GM23338 (cell line): ENCODE results near the gene SUPT3H. TPM values are rescaled to one million over a fixed set of nuclear protein-coding genes. Genes with fewer than 3 reads are reported as not detected.

ENCODE experiments used
- ATAC-seq: fragments of 200-7000 bp; cut with Tn5 transposase; 3 replicates; pipeline ENCODE4 v1.9.1; 2020
- DNase-seq: peaks from one replicate; pipeline ENCODE4 v3.0.0-alpha.2; 2015; ENCODE audit warnings: low spot score
- H2AFZ ChIP-seq: fragments of 200-600 bp; sonication (generic); 2 replicates; pipeline ENCODE4 v1.8.0; 2016; ENCODE audit warnings: antibody characterized with exemption, mild to moderate bottlenecking, moderate library complexity
- H3F3A ChIP-seq: fragments of 200-600 bp; sonication (generic); replicated peaks from 2 replicates; pipeline ENCODE4 v1.8.0; 2017; ENCODE audit warnings: antibody characterized with exemption, mixed run types, low read depth
- H3K27ac ChIP-seq: fragments of 200-600 bp; sonication (generic); 2 replicates; pipeline ENCODE4 v1.6.1; 2016; ENCODE audit warnings: low read depth
- H3K27me3 ChIP-seq: fragments of 200-600 bp; sonication (generic); 2 replicates; pipeline ENCODE4 v1.8.0; 2016; ENCODE audit warnings: mild to moderate bottlenecking, mixed run types, moderate library complexity; ENCODE audit not compliant: insufficient read depth
- H3K36me3 ChIP-seq: fragments of 200-600 bp; sonication (generic); 2 replicates; pipeline ENCODE4 v1.8.0; 2016; ENCODE audit warnings: mild to moderate bottlenecking; ENCODE audit not compliant: insufficient read depth
- H3K4me1 ChIP-seq: fragments of 200-600 bp; sonication (generic); 2 replicates; pipeline ENCODE4 v1.8.0; 2016; ENCODE audit warnings: mild to moderate bottlenecking, moderate library complexity; ENCODE audit not compliant: insufficient read depth
- H3K4me2 ChIP-seq: fragments of 200-600 bp; sonication (generic); 2 replicates; pipeline ENCODE4 v1.7.1; 2017; ENCODE audit warnings: mixed run types
- H3K4me3 ChIP-seq: fragments of 200-600 bp; sonication (generic); 2 replicates; pipeline ENCODE4 v1.6.1; 2016; ENCODE audit warnings: mixed run types
- H3K79me2 ChIP-seq: fragments of 200-600 bp; sonication (generic); replicated peaks from 2 replicates; pipeline ENCODE4 v1.8.0; 2017; ENCODE audit warnings: mild to moderate bottlenecking; ENCODE audit not compliant: insufficient read depth
- H3K9me2 ChIP-seq: fragments of 200-600 bp; sonication (generic); 2 replicates; pipeline ENCODE4 v1.8.0; 2017; ENCODE audit not compliant: insufficient read depth
- H4K20me1 ChIP-seq: fragments of 200-600 bp; sonication (generic); replicated peaks from 2 replicates; pipeline ENCODE4 v1.8.0; 2017; ENCODE audit warnings: mild to moderate bottlenecking; ENCODE audit not compliant: insufficient read depth
- H3K27ac Mint-ChIP-seq: 2 replicates; pipeline ENCODE4 v1.8.0; 2020; ENCODE audit warnings: inconsistent platforms, mild to moderate bottlenecking, moderate library complexity, mixed read lengths
- H3K27me3 Mint-ChIP-seq: 3 replicates; pipeline ENCODE4 v1.8.0; 2022; ENCODE audit warnings: low read depth, mild to moderate bottlenecking, moderate library complexity, mixed read lengths, inconsistent platforms; ENCODE audit not compliant: insufficient read depth, poor library complexity
- H3K36me3 Mint-ChIP-seq: 3 replicates; pipeline ENCODE4 v1.8.0; 2021; ENCODE audit warnings: low read depth, mild to moderate bottlenecking, inconsistent platforms, moderate library complexity, mixed read lengths
- H3K4me1 Mint-ChIP-seq: 3 replicates; pipeline ENCODE4 v1.8.0; 2020; ENCODE audit warnings: mild to moderate bottlenecking, inconsistent platforms, mixed read lengths
- H3K4me3 Mint-ChIP-seq: 3 replicates; pipeline ENCODE4 v1.8.0; 2021; ENCODE audit warnings: moderate library complexity, mild to moderate bottlenecking, inconsistent platforms, mixed read lengths
- H3K9me3 Mint-ChIP-seq: 3 replicates; pipeline ENCODE4 v1.8.0; 2020; ENCODE audit warnings: moderate library complexity, mild to moderate bottlenecking, inconsistent platforms, mixed read lengths
- CREB1 ChIP-seq: fragments of 250-450 bp; sonication (Bioruptor Pico); IDR thresholded peaks from 2 replicates; pipeline ENCODE4 v1.5.0; 2020; ENCODE audit warnings: low read depth, mild to moderate bottlenecking, moderate library complexity
- EZH2 ChIP-seq: fragments of 200-600 bp; sonication (generic); IDR thresholded peaks from one replicate; pipeline ENCODE4 v1.8.0; 2017; ENCODE audit warnings: antibody characterized with exemption, mild to moderate bottlenecking, low read depth; ENCODE audit not compliant: unreplicated experiment
- EZH2phosphoT487 ChIP-seq: fragments of 200-600 bp; sonication (generic); IDR thresholded peaks from one replicate; pipeline ENCODE4 v1.8.1; 2018; ENCODE audit warnings: antibody characterized with exemption; ENCODE audit not compliant: unreplicated experiment
- JUNB ChIP-seq: IDR thresholded peaks from one replicate; pipeline ENCODE4 v1.6.1; 2016; ENCODE audit warnings: antibody characterized with exemption; ENCODE audit not compliant: unreplicated experiment
- NANOG ChIP-seq: IDR thresholded peaks from 2 replicates; pipeline ENCODE4 v1.6.1; 2016; ENCODE audit warnings: antibody characterized with exemption, borderline replicate concordance
- POLR2AphosphoS5 ChIP-seq: IDR thresholded peaks from 2 replicates; pipeline ENCODE4 v1.6.1; 2016; ENCODE audit warnings: antibody characterized with exemption, low read depth
- STAT1 ChIP-seq: IDR thresholded peaks from one replicate; pipeline ENCODE4 v1.6.1; 2016; ENCODE audit warnings: antibody characterized with exemption; ENCODE audit not compliant: unreplicated experiment
- ZNF114 ChIP-seq: fragments of 250-450 bp; sonication (Bioruptor Pico); IDR thresholded peaks from 2 replicates; pipeline ENCODE4 v1.5.0; 2020; ENCODE audit warnings: mild to moderate bottlenecking, moderate library complexity
- ZNF331 ChIP-seq: fragments of 250-450 bp; sonication (Bioruptor Pico); IDR thresholded peaks from 2 replicates; pipeline ENCODE4 v1.5.0; 2020; ENCODE audit warnings: low read depth, mild to moderate bottlenecking, moderate library complexity
- polyA plus RNA-seq: library from polyadenylated mRNA; unstranded; fragments of >200 nt; fragmentation: Nextera tagmentation; extraction: Ambion mirVana; gene quantifications from 2 replicates; pipeline ENCODE4 v1.2.1, GENCODE V29; 2016
- total RNA-seq: library from RNA; depleted of rRNA; stranded (reverse); fragments of >200 nt; shearing (Covaris generic); gene quantifications from 2 replicates; pipeline ENCODE4 v1.2.3, GENCODE V29; 2014
- TF ChIP-seq, protein P1 (sequence below): IDR thresholded peaks from one replicate; pipeline ENCODE4 v1.6.1; 2018; ENCODE audit warnings: antibody characterized with exemption; ENCODE audit not compliant: unreplicated experiment
- TF ChIP-seq, protein P2 (sequence below): IDR thresholded peaks from 2 replicates; pipeline ENCODE4 v1.6.1; 2016; ENCODE audit warnings: antibody characterized with exemption
- TF ChIP-seq, protein P3 (sequence below), 2 experiments: fragments of 200-600 bp in 1 of 2; sonication (generic) in 1 of 2; conservative IDR thresholded peaks; 2 replicates each; pipeline versions ENCODE4 v1.5.1 to v1.6.1; 2016 to 2017; ENCODE audit warnings: antibody characterized with exemption in 2 of 2, low read depth in 2 of 2, mild to moderate bottlenecking in 2 of 2, moderate library complexity in 1 of 2
- TF ChIP-seq, protein P4 (sequence below): fragments of 250-450 bp; sonication (Bioruptor Pico); IDR thresholded peaks from 2 replicates; pipeline ENCODE4 v1.5.0; 2020; ENCODE audit warnings: mild to moderate bottlenecking, moderate library complexity

The SUPT3H gene
- total and polyA plus RNA-seq, 2 experiments from 2014 or later: 11.4 to 30.1 TPM

DNA sequence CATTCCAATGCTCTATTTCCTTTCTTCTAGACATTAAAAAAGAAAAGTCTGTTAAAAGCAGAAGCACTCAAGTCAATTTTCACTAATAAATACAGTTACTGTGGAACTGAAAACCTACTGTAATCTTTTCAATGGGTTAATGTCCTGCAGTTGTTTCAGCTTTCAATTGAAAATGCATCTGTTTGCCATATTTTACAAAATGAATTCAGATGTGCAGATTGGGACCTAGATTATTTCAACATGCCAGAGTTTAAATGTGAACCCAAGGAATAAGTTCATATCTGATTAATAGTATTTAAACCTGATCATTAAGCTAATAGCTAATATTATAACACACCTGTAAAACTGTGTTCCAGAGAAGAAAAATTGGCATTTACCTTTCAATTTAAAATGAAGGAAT is 9.7 kb downstream of the SUPT3H start:
- no peaks in the 10 kb centered on the region for H3K27me3 Mint-ChIP-seq
- H4K20me1 ChIP-seq: peaks cover 3% of the 10 kb centered on the region; the same call in 1 of the 2 replicates
- peaks cover 57% of the 10 kb centered on the region for H3K79me2 ChIP-seq
- no peak overlapping the region for H3K4me3 Mint-ChIP-seq
- no peak overlapping the region for H3K27ac ChIP-seq
- TF ChIP-seq ZNF331 (CRISPR knock-in tag) (no peak), CREB1 (CRISPR knock-in tag) (no peak), ZNF114 (CRISPR knock-in tag) (no peak), STAT1 (no peak), JUNB (no peak), EZH2 (no peak), POLR2AphosphoS5 (no peak), EZH2phosphoT487 (no peak), NANOG (no peak)
- TF ChIP-seq, protein P1, sequence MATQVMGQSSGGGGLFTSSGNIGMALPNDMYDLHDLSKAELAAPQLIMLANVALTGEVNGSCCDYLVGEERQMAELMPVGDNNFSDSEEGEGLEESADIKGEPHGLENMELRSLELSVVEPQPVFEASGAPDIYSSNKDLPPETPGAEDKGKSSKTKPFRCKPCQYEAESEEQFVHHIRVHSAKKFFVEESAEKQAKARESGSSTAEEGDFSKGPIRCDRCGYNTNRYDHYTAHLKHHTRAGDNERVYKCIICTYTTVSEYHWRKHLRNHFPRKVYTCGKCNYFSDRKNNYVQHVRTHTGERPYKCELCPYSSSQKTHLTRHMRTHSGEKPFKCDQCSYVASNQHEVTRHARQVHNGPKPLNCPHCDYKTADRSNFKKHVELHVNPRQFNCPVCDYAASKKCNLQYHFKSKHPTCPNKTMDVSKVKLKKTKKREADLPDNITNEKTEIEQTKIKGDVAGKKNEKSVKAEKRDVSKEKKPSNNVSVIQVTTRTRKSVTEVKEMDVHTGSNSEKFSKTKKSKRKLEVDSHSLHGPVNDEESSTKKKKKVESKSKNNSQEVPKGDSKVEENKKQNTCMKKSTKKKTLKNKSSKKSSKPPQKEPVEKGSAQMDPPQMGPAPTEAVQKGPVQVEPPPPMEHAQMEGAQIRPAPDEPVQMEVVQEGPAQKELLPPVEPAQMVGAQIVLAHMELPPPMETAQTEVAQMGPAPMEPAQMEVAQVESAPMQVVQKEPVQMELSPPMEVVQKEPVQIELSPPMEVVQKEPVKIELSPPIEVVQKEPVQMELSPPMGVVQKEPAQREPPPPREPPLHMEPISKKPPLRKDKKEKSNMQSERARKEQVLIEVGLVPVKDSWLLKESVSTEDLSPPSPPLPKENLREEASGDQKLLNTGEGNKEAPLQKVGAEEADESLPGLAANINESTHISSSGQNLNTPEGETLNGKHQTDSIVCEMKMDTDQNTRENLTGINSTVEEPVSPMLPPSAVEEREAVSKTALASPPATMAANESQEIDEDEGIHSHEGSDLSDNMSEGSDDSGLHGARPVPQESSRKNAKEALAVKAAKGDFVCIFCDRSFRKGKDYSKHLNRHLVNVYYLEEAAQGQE: no peak
- TF ChIP-seq, protein P2, sequence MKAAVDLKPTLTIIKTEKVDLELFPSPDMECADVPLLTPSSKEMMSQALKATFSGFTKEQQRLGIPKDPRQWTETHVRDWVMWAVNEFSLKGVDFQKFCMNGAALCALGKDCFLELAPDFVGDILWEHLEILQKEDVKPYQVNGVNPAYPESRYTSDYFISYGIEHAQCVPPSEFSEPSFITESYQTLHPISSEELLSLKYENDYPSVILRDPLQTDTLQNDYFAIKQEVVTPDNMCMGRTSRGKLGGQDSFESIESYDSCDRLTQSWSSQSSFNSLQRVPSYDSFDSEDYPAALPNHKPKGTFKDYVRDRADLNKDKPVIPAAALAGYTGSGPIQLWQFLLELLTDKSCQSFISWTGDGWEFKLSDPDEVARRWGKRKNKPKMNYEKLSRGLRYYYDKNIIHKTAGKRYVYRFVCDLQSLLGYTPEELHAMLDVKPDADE: no peak
- TF ChIP-seq, protein P3, sequence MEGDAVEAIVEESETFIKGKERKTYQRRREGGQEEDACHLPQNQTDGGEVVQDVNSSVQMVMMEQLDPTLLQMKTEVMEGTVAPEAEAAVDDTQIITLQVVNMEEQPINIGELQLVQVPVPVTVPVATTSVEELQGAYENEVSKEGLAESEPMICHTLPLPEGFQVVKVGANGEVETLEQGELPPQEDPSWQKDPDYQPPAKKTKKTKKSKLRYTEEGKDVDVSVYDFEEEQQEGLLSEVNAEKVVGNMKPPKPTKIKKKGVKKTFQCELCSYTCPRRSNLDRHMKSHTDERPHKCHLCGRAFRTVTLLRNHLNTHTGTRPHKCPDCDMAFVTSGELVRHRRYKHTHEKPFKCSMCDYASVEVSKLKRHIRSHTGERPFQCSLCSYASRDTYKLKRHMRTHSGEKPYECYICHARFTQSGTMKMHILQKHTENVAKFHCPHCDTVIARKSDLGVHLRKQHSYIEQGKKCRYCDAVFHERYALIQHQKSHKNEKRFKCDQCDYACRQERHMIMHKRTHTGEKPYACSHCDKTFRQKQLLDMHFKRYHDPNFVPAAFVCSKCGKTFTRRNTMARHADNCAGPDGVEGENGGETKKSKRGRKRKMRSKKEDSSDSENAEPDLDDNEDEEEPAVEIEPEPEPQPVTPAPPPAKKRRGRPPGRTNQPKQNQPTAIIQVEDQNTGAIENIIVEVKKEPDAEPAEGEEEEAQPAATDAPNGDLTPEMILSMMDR (conservative IDR thresholded peaks at IDR 0.05; ENCODE audit: low read depth in 2 of 2): no peak
- TF ChIP-seq, protein P4, sequence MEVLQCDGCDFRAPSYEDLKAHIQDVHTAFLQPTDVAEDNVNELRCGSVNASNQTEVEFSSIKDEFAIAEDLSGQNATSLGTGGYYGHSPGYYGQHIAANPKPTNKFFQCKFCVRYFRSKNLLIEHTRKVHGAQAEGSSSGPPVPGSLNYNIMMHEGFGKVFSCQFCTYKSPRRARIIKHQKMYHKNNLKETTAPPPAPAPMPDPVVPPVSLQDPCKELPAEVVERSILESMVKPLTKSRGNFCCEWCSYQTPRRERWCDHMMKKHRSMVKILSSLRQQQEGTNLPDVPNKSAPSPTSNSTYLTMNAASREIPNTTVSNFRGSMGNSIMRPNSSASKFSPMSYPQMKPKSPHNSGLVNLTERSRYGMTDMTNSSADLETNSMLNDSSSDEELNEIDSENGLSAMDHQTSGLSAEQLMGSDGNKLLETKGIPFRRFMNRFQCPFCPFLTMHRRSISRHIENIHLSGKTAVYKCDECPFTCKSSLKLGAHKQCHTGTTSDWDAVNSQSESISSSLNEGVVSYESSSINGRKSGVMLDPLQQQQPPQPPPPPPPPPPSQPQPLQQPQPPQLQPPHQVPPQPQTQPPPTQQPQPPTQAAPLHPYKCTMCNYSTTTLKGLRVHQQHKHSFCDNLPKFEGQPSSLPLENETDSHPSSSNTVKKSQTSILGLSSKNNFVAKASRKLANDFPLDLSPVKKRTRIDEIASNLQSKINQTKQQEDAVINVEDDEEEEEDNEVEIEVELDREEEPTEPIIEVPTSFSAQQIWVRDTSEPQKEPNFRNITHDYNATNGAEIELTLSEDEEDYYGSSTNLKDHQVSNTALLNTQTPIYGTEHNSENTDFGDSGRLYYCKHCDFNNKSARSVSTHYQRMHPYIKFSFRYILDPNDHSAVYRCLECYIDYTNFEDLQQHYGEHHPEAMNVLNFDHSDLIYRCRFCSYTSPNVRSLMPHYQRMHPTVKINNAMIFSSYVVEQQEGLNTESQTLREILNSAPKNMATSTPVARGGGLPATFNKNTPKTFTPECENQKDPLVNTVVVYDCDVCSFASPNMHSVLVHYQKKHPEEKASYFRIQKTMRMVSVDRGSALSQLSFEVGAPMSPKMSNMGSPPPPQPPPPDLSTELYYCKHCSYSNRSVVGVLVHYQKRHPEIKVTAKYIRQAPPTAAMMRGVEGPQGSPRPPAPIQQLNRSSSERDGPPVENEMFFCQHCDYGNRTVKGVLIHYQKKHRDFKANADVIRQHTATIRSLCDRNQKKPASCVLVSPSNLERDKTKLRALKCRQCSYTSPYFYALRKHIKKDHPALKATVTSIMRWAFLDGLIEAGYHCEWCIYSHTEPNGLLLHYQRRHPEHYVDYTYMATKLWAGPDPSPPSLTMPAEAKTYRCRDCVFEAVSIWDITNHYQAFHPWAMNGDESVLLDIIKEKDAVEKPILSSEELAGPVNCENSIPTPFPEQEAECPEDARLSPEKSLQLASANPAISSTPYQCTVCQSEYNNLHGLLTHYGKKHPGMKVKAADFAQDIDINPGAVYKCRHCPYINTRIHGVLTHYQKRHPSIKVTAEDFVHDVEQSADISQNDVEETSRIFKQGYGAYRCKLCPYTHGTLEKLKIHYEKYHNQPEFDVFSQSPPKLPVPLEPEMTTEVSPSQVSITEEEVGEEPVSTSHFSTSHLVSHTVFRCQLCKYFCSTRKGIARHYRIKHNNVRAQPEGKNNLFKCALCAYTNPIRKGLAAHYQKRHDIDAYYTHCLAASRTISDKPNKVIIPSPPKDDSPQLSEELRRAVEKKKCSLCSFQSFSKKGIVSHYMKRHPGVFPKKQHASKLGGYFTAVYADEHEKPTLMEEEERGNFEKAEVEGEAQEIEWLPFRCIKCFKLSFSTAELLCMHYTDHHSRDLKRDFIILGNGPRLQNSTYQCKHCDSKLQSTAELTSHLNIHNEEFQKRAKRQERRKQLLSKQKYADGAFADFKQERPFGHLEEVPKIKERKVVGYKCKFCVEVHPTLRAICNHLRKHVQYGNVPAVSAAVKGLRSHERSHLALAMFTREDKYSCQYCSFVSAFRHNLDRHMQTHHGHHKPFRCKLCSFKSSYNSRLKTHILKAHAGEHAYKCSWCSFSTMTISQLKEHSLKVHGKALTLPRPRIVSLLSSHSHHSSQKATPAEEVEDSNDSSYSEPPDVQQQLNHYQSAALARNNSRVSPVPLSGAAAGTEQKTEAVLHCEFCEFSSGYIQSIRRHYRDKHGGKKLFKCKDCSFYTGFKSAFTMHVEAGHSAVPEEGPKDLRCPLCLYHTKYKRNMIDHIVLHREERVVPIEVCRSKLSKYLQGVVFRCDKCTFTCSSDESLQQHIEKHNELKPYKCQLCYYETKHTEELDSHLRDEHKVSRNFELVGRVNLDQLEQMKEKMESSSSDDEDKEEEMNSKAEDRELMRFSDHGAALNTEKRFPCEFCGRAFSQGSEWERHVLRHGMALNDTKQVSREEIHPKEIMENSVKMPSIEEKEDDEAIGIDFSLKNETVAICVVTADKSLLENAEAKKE (CRISPR knock-in tag): no peak
- DNase-seq (no peak), ATAC-seq (no peak)
- no peak overlapping the region for H2AFZ ChIP-seq
- H3K36me3 ChIP-seq: no peaks in the 10 kb centered on the region
- H3K4me2 ChIP-seq: no peak overlapping the region
- peaks cover 8% of the 10 kb centered on the region; the same call in 1 of the 2 replicates for H3K4me1 ChIP-seq
- H3K36me3 Mint-ChIP-seq: no peaks in the 10 kb centered on the region
- H3K27ac Mint-ChIP-seq: no peak overlapping the region
- no peaks in the 10 kb centered on the region for H3K27me3 ChIP-seq
- H3K4me3 ChIP-seq: no peak overlapping the region
- no peaks in the 10 kb centered on the region for H3K9me2 ChIP-seq
- H3F3A ChIP-seq: no peaks in the 10 kb centered on the region
- H3K4me1 Mint-ChIP-seq: peaks cover 6% of the 10 kb centered on the region
- no peaks in the 10 kb centered on the region for H3K9me3 Mint-ChIP-seq
